ENCODE results near the gene LRRC4C. TPM values are rescaled to one million over a fixed set of nuclear protein-coding genes. Genes with fewer than 3 reads are reported as not detected.

LRRC4C gene
- total RNA-seq, 1 donor from 2014 or later, result 5.5 TPM

DNA sequence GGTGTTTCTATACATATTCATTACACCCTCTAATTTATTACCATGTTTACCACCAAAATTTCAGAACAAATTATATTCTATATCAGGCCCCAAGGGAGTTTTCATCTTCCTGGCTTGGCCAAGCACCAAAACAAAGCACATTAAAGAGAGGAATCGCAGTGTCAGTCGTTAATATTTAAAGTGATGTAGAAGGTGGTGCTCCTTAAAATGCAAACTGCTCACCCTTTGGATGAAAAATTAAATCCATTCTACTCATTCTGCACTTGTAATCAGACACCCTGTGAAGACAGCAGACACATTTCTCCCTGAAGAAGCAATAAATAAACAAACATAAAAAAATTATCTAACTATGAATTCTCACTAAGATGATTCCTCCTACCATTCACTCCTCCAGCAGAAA is 113.4 kb downstream of the LRRC4C start:
- TF ChIP-seq, protein P1, sequence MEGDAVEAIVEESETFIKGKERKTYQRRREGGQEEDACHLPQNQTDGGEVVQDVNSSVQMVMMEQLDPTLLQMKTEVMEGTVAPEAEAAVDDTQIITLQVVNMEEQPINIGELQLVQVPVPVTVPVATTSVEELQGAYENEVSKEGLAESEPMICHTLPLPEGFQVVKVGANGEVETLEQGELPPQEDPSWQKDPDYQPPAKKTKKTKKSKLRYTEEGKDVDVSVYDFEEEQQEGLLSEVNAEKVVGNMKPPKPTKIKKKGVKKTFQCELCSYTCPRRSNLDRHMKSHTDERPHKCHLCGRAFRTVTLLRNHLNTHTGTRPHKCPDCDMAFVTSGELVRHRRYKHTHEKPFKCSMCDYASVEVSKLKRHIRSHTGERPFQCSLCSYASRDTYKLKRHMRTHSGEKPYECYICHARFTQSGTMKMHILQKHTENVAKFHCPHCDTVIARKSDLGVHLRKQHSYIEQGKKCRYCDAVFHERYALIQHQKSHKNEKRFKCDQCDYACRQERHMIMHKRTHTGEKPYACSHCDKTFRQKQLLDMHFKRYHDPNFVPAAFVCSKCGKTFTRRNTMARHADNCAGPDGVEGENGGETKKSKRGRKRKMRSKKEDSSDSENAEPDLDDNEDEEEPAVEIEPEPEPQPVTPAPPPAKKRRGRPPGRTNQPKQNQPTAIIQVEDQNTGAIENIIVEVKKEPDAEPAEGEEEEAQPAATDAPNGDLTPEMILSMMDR (conservative IDR thresholded peaks at IDR 0.05), result no peak
- Mint-ChIP-seq H3K4me3 (no peak overlapping the region), H3K27ac (ENCODE audit: unreplicated experiment) (no peak overlapping the region), H3K27me3 (ENCODE audit: low read depth) (no peaks in the 10 kb centered on the region), H3K9me3 (peaks cover 2% of the 10 kb centered on the region), H3K36me3 (ENCODE audit: low read depth) (no peaks in the 10 kb centered on the region), H3K4me1 (no peaks in the 10 kb centered on the region)
- no peak for DNase-seq (ENCODE audit: low read depth, low spot score)

DNA sequence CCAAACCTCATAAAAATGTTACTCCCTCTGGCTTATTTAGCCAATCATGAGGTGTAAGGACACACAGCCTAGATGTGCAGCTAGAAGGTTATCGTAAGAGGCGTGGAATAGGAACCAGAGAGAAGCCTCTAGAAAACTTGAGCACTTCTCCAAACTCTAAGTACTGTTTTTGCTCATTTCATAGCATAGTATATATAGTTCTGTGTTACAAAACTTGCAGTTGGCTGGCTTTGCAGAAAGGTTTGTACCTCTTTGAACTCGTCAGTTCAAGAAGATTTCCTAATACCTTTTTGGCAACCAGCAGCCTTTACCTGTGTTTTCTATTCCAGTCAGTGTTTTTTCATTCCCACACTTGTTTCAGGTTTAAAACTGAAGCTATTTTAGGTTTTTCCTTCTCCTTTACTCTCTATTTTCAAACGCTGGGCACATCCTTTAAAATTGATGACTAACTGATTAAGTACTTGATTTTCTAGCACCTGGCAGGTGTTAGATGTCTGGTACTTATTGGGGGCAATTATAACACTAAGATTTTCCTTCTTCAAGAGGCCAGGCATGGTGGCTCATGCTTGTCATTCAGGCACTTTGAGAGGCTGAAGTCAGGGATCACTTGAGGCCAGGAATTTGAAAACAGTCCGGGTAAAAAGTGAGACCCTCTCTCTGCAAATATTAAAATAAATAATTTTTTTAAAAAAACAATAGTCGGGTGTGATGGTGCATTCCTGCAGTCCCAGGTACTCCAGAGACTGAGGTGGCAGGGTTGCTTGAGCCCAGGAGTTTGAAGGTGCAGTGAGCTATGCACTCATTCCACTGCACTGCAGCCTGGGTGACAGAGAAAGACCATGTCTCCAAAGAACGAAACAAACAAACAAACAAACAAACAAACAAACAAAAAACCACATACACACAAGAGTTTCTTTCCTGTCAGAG is 125.2 kb downstream of the LRRC4C start:
- H3K27ac Mint-ChIP-seq (ENCODE audit: unreplicated experiment), result no peak overlapping the region
- no peaks in the 10 kb centered on the region for H3K36me3 Mint-ChIP-seq (ENCODE audit: low read depth)
- H3K4me3 Mint-ChIP-seq, result no peak overlapping the region
- H3K27me3 Mint-ChIP-seq (ENCODE audit: low read depth), result no peaks in the 10 kb centered on the region
- TF ChIP-seq, protein P1 (conservative IDR thresholded peaks at IDR 0.05), result no peak
- H3K9me3 Mint-ChIP-seq, result peaks cover 3% of the 10 kb centered on the region
- H3K4me1 Mint-ChIP-seq, result peaks cover 9% of the 10 kb centered on the region
- no peak for DNase-seq (ENCODE audit: low read depth, low spot score)

DNA sequence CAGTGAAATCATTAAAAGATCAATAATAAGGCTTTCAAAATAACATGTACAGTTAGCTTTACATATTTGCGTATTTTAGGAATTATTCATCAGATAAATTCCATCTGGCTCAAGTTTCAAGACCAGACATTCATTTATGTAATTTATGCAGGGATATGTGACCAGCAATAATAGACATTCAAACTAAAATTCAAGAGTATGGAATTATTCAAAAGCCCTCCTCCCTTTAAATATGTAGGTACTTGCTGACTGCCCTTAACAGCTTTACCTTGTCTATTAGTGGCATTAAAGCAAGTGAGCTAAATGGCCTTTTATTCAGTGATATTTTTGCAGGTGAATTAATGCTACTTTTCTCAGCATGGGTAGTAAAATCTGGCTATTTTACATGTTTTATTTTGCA is 126.1 kb downstream of the LRRC4C start:
- Mint-ChIP-seq H3K27me3 (ENCODE audit: low read depth) (no peaks in the 10 kb centered on the region), H3K27ac (ENCODE audit: unreplicated experiment) (no peak overlapping the region), H3K4me3 (no peak overlapping the region), H3K9me3 (peaks cover 3% of the 10 kb centered on the region), H3K4me1 (peaks cover 9% of the 10 kb centered on the region), H3K36me3 (ENCODE audit: low read depth) (no peaks in the 10 kb centered on the region)
- TF ChIP-seq, protein P1 (conservative IDR thresholded peaks at IDR 0.05), result no peak
- DNase-seq (ENCODE audit: low read depth, low spot score), result no peak

DNA sequence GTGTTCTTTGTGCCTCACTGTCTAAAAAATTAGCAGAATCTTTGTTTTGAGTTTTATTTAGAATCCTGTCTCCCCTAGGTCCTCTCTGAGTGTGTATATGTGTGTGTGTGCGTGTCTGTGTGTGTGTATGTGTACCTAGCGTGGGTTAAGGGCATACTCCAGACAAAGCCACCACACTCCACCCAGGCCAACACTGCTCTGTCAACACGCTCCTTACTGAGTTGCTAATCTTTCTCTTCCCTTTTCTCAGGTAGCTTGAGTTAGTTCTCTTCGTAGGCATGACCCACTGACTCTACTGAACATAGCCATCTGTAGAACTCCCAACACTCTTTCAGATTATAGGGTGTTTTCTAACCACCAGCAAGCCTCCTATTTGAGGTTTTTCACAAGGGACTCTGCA is 131.1 kb downstream of the LRRC4C start:
- H3K9me3 Mint-ChIP-seq, result no peaks in the 10 kb centered on the region
- TF ChIP-seq, protein P1 (conservative IDR thresholded peaks at IDR 0.05), result no peak
- no peaks in the 10 kb centered on the region for H3K4me1 Mint-ChIP-seq
- no peaks in the 10 kb centered on the region for H3K27me3 Mint-ChIP-seq (ENCODE audit: low read depth)
- DNase-seq (ENCODE audit: low read depth, low spot score), result no peak
- no peaks in the 10 kb centered on the region for H3K36me3 Mint-ChIP-seq (ENCODE audit: low read depth)
- H3K27ac Mint-ChIP-seq (ENCODE audit: unreplicated experiment), result no peak overlapping the region
- no peak overlapping the region for H3K4me3 Mint-ChIP-seq

DNA sequence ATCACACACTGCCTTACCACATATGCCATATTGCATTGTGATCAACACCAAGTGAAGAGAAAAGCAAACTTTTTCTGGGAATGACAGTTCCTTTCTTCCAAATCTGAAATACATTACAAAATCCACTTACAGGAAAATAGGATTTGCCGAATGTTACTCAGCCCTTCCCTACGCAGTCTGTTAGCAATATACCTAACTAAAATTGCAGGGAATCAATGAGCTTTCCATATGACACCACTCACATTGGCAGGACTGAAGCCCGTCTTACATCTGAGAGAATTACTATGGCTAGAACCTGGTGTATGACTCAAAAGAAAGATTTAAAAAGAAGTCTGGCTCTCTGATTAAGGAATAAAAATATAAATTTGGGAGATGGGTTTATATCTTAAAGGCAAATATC is 136.0 kb downstream of the LRRC4C start:
- H3K27ac Mint-ChIP-seq (ENCODE audit: unreplicated experiment), result no peak overlapping the region
- peaks cover 15% of the 10 kb centered on the region for H3K4me1 Mint-ChIP-seq
- TF ChIP-seq, protein P1 (conservative IDR thresholded peaks at IDR 0.05), result no peak
- H3K9me3 Mint-ChIP-seq, result peaks cover 1% of the 10 kb centered on the region
- H3K36me3 Mint-ChIP-seq (ENCODE audit: low read depth), result peaks cover 1% of the 10 kb centered on the region
- H3K27me3 Mint-ChIP-seq (ENCODE audit: low read depth), result no peaks in the 10 kb centered on the region
- DNase-seq (ENCODE audit: low read depth, low spot score), result no peak
- H3K4me3 Mint-ChIP-seq, result no peak overlapping the region

Data from neural crest cell (in vitro differentiated cells).